GM21367 (cell line): Measurements from ENCODE around the gene ACE.
A peak's percentile ranks its signal among the peaks of the same experiment; 100 is the strongest.

Experiments
- ATAC-seq: cut with Tn5 transposase; IDR thresholded peaks from one replicate; pipeline ENCODE4 v1.9.1; 2021; ENCODE audit not compliant: unreplicated experiment

ACE gene

GRCh38 chr17:63476854-63477479 lies at the start of gene ACE:
Gene ACE, plus strand, starts transcription at chr17:63477061. Its CDS starts 34 bp downstream, at chr17:63477095.
- ATAC-seq, result peak; percentile 41

GRCh38 chr17:63429766-63430165 lies 47.1 kb upstream of the ACE start:
- ATAC-seq, result no peak

- no peak for ATAC-seq
Observed at GRCh38 chr17:63430223-63430622, 46.6 kb upstream of the ACE start.

GRCh38 chr17:63431618-63431938 lies 45.3 kb upstream of the ACE start:
- ATAC-seq, result no peak

- ATAC-seq, result no peak
Observed at GRCh38 chr17:63431939-63432804, 44.7 kb upstream of the ACE start.

- ATAC-seq, result no peak
Observed at GRCh38 chr17:63433746-63434591, 42.9 kb upstream of the ACE start.

GRCh38 chr17:63434951-63435571 lies 41.8 kb upstream of the ACE start:
- no peak for ATAC-seq

- no peak for ATAC-seq
Observed at GRCh38 chr17:63435681-63436522, 41.0 kb upstream of the ACE start.

- no peak for ATAC-seq
Observed at GRCh38 chr17:63436523-63437110, 40.2 kb upstream of the ACE start.

GRCh38 chr17:63437287-63438091 lies 39.4 kb upstream of the ACE start:
- no peak for ATAC-seq

- ATAC-seq, result no peak
Observed at GRCh38 chr17:63438092-63439051, 38.5 kb upstream of the ACE start.

- ATAC-seq, result no peak
Observed at GRCh38 chr17:63439687-63440086, 37.2 kb upstream of the ACE start.

- ATAC-seq, result no peak
Observed at GRCh38 chr17:63440127-63440769, 36.6 kb upstream of the ACE start.

GRCh38 chr17:63440770-63441335 lies 36.0 kb upstream of the ACE start:
- ATAC-seq, result no peak

GRCh38 chr17:63441654-63442053 lies 35.2 kb upstream of the ACE start:
- no peak for ATAC-seq

GRCh38 chr17:63442074-63442473 lies 34.8 kb upstream of the ACE start:
- no peak for ATAC-seq

- no peak for ATAC-seq
Observed at GRCh38 chr17:63442549-63443035, 34.3 kb upstream of the ACE start.
